CD4-positive, alpha-beta T cell (primary cell): ENCODE data around the gene NTHL1. TPM values are rescaled to one million over a fixed set of nuclear protein-coding genes. Genes with fewer than 3 reads are reported as not detected.

ENCODE experiments used
- ATAC-seq: fragments of 200-7000 bp; cut with Tn5 transposase; one replicate; pipeline ENCODE4 v1.10.0; 2022; ENCODE audit warnings: mild to moderate bottlenecking; ENCODE audit not compliant: poor library complexity
- CTCF ChIA-PET: fragments of 350-600 bp; sonication (Branson Sonifier 250); formaldehyde crosslinking; loops from one replicate; lab custom pipeline; 2021; ENCODE audit warnings: antibody characterized with exemption, inconsistent platforms; lab: Charles Lee
- POLR2A ChIA-PET: fragments of 350-600 bp; sonication (Branson Sonifier 250); formaldehyde crosslinking; loops from one replicate; lab custom pipeline; 2021; ENCODE audit warnings: antibody characterized with exemption, inconsistent platforms; lab: Charles Lee
- DNase-seq, 14 experiments: peaks; one replicate each; pipeline ENCODE4 v3.0.0-alpha.2; 2013 to 2020; ENCODE audit warnings: mixed read lengths in 2 of 14
- H3K27ac ChIP-seq, 2 donors: one replicate each; pipeline versions ENCODE4 v1.5.1 to v1.7.0; 2013; ENCODE audit warnings: low read length in 2 of 2, low read depth in 1 of 2, mild to moderate bottlenecking in 1 of 2
- H3K27me3 ChIP-seq, 2 experiments: 1 replicate in 1 of 2; 2 replicates in 1 of 2; pipeline versions ENCODE4 v1.6.1 to v1.7.0; 2013; ENCODE audit warnings: low read length in 2 of 2, control low read depth in 1 of 2, mild to moderate bottlenecking in 1 of 2, moderate library complexity in 1 of 2; ENCODE audit not compliant: insufficient read depth in 2 of 2, control insufficient read depth in 1 of 2
- H3K36me3 ChIP-seq: one replicate; pipeline ENCODE4 v1.6.1; 2013; ENCODE audit warnings: low read length, control low read depth; ENCODE audit not compliant: insufficient read depth
- H3K4me1 ChIP-seq: one replicate; pipeline ENCODE4 v1.6.1; 2013; ENCODE audit warnings: low read length, control low read depth; ENCODE audit not compliant: insufficient read depth
- H3K4me3 ChIP-seq: one replicate; pipeline ENCODE4 v1.5.1; 2013; ENCODE audit warnings: mild to moderate bottlenecking, low read length, moderate library complexity
- H3K9me3 ChIP-seq, 2 experiments: 1 replicate in 1 of 2; 2 replicates in 1 of 2; pipeline versions ENCODE4 v1.6.1 to v1.7.0; 2013; ENCODE audit warnings: low read length in 2 of 2, mild to moderate bottlenecking in 2 of 2, control low read depth in 1 of 2, moderate library complexity in 1 of 2; ENCODE audit not compliant: control insufficient read depth in 1 of 2, insufficient read depth in 1 of 2
- H3K27ac Mint-ChIP-seq: one replicate; pipeline ENCODE4 v1.8.0; 2020; ENCODE audit warnings: mixed read lengths
- H3K27me3 Mint-ChIP-seq: one replicate; pipeline ENCODE4 v1.8.0; 2021; ENCODE audit warnings: mixed read lengths
- H3K36me3 Mint-ChIP-seq: one replicate; pipeline ENCODE4 v1.8.0; 2021; ENCODE audit warnings: low read depth, mixed read lengths
- H3K4me1 Mint-ChIP-seq: one replicate; pipeline ENCODE4 v1.8.0; 2021; ENCODE audit warnings: low read depth, mixed read lengths
- H3K4me3 Mint-ChIP-seq: one replicate; pipeline ENCODE4 v1.8.0; 2020; ENCODE audit warnings: mild to moderate bottlenecking, mixed read lengths
- H3K9me3 Mint-ChIP-seq: one replicate; pipeline ENCODE4 v1.8.0; 2020; ENCODE audit warnings: mixed read lengths
- CTCF ChIP-seq: fragments of 200-600 bp; IDR thresholded peaks from one replicate; pipeline ENCODE4 v1.8.0; 2022; ENCODE audit warnings: antibody characterized with exemption, mild to moderate bottlenecking
- intact Hi-C, 2 experiments: fragments of 100-400 bp; cut with DNase I in 1 of 2; cut with micrococcal nuclease in 1 of 2; formaldehyde crosslinking; loops; one replicate each; pipeline versions ENCODE4 v1.15.1 to v1.9.0; 2023 to 2025; cut with DNase I, micrococcal nuclease
- total RNA-seq, 174 experiments: library from RNA in 2 of 174; stranded (reverse) in 2 of 174; gene quantifications; one replicate each; pipeline ENCODE4 v1.2.3 and lab custom pipeline; 2021 to 2026

NTHL1 gene
- total RNA-seq, 2 experiments from 2014 or later: 2.7 to 2.9 TPM

- Mint-ChIP-seq H3K36me3 (no peaks in the 10 kb centered on the region), H3K27me3 (peaks cover 29% of the 10 kb centered on the region), H3K4me3 (peak overlapping the region; percentile 72), H3K9me3 (no peaks in the 10 kb centered on the region), H3K27ac (peak overlapping the region; percentile 66), H3K4me1 (peaks cover 19% of the 10 kb centered on the region)
- Histone ChIP-seq H3K9me3 (no peaks in the 10 kb centered on the region), H3K27ac (peak overlapping the region in 1 of 2 donors; percentile 43), H3K36me3 (no peaks in the 10 kb centered on the region), H3K27me3 (peaks cover 25 to 33% of the 10 kb centered on the region in 2 experiments), H3K4me1 (peaks cover 50% of the 10 kb centered on the region), H3K4me3 (peak overlapping the region; percentile 31)
- CTCF ChIA-PET: interaction anchor here (0.6 to 2.2 kb wide), 8 partner anchors 19 to 1570 kb away, joined by 3 to 9 read pairs (median 4); partner anchors contain the start of genes NTHL1, TRAF7 and TSC2
- DNase-seq (peak; percentile 87 to 99 (median 96)), ATAC-seq (peak; percentile 92)
- intact Hi-C loops: loop anchor here (1.0 to 10.0 kb wide), 4 partner anchors 25 to 231 kb away; partner anchors contain the start of gene ECI1 (in 1 of the 2)
- POLR2A ChIA-PET: interaction anchor here (1.0 to 2.2 kb wide), 4 partner anchors 59 to 132 kb away, joined by 5 to 13 read pairs (median 8); partner anchors contain the start of genes RPS2 and TRAF7
- TF ChIP-seq CTCF: peak; percentile 90
Measured at GRCh38 chr16:2023092-2024031, 24.3 kb downstream of the NTHL1 start.

DNA sequence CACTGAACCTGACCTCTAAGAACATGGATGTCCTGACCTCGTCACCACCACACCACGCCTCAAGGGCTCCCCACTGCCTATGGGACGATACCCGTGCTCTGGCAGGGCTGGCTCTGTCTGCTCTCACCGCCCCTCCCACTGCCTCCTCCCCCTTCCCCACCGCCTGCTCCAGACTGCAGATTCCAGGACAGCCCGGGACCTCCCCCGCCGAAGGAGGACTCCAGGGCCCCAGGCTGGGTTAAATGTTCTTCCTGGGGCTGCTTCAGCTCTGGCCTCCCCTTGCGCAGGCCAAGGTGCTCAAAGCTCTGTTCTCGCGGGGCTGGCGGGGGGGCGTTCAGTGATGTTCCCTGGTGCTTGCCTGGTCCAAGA is 24.9 kb downstream of the NTHL1 start:
- Mint-ChIP-seq H3K9me3 (no peaks in the 10 kb centered on the region), H3K4me1 (peaks cover 18% of the 10 kb centered on the region), H3K4me3 (peak overlapping the region; percentile 54), H3K27ac (peak overlapping the region; percentile 66), H3K36me3 (no peaks in the 10 kb centered on the region), H3K27me3 (peaks cover 29% of the 10 kb centered on the region)
- Histone ChIP-seq H3K4me3 (peak overlapping the region; percentile 31), H3K9me3 (no peaks in the 10 kb centered on the region), H3K27me3 (peaks cover 25 to 33% of the 10 kb centered on the region in 2 experiments), H3K4me1 (peaks cover 50% of the 10 kb centered on the region), H3K36me3 (no peaks in the 10 kb centered on the region), H3K27ac (no peak overlapping the region)
- ChIA-PET POLR2A (interaction anchor here (0.9 to 2.2 kb wide), 4 partner anchors 25 to 133 kb away, joined by 4 to 13 read pairs (median 6); partner anchors contain the start of genes NTHL1, RPS2, TRAF7 and TSC2), CTCF (interaction anchor here (0.6 to 2.2 kb wide), 8 partner anchors 19 to 1569 kb away, joined by 3 to 9 read pairs (median 4); partner anchors contain the start of genes NTHL1, TRAF7 and TSC2)
- DNase-seq (peak in 2 of 14 experiments; percentile 43 to 61), ATAC-seq (peak; percentile 12)
- no peak for TF ChIP-seq CTCF
- intact Hi-C loops: loop anchor here (1.0 to 10.0 kb wide), 4 partner anchors 26 to 232 kb away; partner anchors contain the start of gene ECI1 (in 1 of the 2)
